ENCODE data around the gene TUBGCP6. TPM values are rescaled to one million over a fixed set of nuclear protein-coding genes. Genes with fewer than 3 reads are reported as not detected.
A peak's percentile ranks its signal among the peaks of the same experiment; 100 is the strongest.

Gene TUBGCP6
- total and polyA plus RNA-seq, 2 experiments from 2014 or later, result 32.6 to 46.1 TPM

- Histone ChIP-seq H3K9me3 (ENCODE audit: low read depth) (no peaks in the 10 kb centered on the region), H3K4me3 (no peak overlapping the region), H3K27me3 (peaks cover 79% of the 10 kb centered on the region), H3K36me3 (no peaks in the 10 kb centered on the region), H3K27ac (no peak overlapping the region), H3K4me1 (ENCODE audit: low read depth) (peaks cover 7% of the 10 kb centered on the region)
- TF ChIP-seq CTCF (IDR thresholded peaks at IDR 0.05; ENCODE audit: low read depth, low read length), result no peak
- peak in 1 of 2 donors; percentile 38 for DNase-seq (ENCODE audit: low read depth in 1 of 2, low spot score in 1 of 2)
These were observed 23.9 kb upstream of the TUBGCP6 start for GRCh38 chr22:50268655-50269113.

GRCh38 chr22:50267591-50268390 lies 23.0 kb upstream of the TUBGCP6 start:
- peaks cover 79% of the 10 kb centered on the region for H3K27me3 ChIP-seq
- no peaks in the 10 kb centered on the region for H3K9me3 ChIP-seq (ENCODE audit: low read depth)
- peaks cover 7% of the 10 kb centered on the region for H3K4me1 ChIP-seq (ENCODE audit: low read depth)
- H3K36me3 ChIP-seq, result no peaks in the 10 kb centered on the region
- TF ChIP-seq CTCF (IDR thresholded peaks at IDR 0.05; ENCODE audit: low read depth, low read length), result peak; percentile 25
- no peak overlapping the region for H3K27ac ChIP-seq
- H3K4me3 ChIP-seq, result no peak overlapping the region
- peak; percentile 67 to 70 for DNase-seq (ENCODE audit: low read depth in 1 of 2, low spot score in 1 of 2)

- peaks cover 71% of the 10 kb centered on the region for H3K27me3 ChIP-seq
- no peak overlapping the region for H3K27ac ChIP-seq
- H3K36me3 ChIP-seq, result no peaks in the 10 kb centered on the region
- DNase-seq (ENCODE audit: low read depth in 1 of 2, low spot score in 1 of 2), result no peak
- no peak for TF ChIP-seq CTCF (IDR thresholded peaks at IDR 0.05; ENCODE audit: low read depth, low read length)
- H3K9me3 ChIP-seq (ENCODE audit: low read depth), result no peaks in the 10 kb centered on the region
- no peak overlapping the region for H3K4me3 ChIP-seq
- peaks cover 7% of the 10 kb centered on the region for H3K4me1 ChIP-seq (ENCODE audit: low read depth)
These were observed 22.2 kb upstream of the TUBGCP6 start for GRCh38 chr22:50266994-50267393.

- no peak for TF ChIP-seq CTCF (IDR thresholded peaks at IDR 0.05; ENCODE audit: low read depth, low read length)
- Histone ChIP-seq H3K27me3 (peaks cover 52% of the 10 kb centered on the region), H3K27ac (no peak overlapping the region), H3K36me3 (no peaks in the 10 kb centered on the region), H3K4me3 (no peak overlapping the region), H3K9me3 (ENCODE audit: low read depth) (no peaks in the 10 kb centered on the region), H3K4me1 (ENCODE audit: low read depth) (no peaks in the 10 kb centered on the region)
- DNase-seq (ENCODE audit: low read depth in 1 of 2, low spot score in 1 of 2), result no peak
These were observed 20.3 kb upstream of the TUBGCP6 start for GRCh38 chr22:50264946-50265669.

- DNase-seq (ENCODE audit: low read depth in 1 of 2, low spot score in 1 of 2), result no peak
- no peaks in the 10 kb centered on the region for H3K4me1 ChIP-seq (ENCODE audit: low read depth)
- no peak overlapping the region for H3K4me3 ChIP-seq
- TF ChIP-seq CTCF (IDR thresholded peaks at IDR 0.05; ENCODE audit: low read depth, low read length), result no peak
- no peaks in the 10 kb centered on the region for H3K36me3 ChIP-seq
- H3K27me3 ChIP-seq, result peaks cover 44% of the 10 kb centered on the region
- H3K9me3 ChIP-seq (ENCODE audit: low read depth), result no peaks in the 10 kb centered on the region
- no peak overlapping the region for H3K27ac ChIP-seq
These were observed 19.4 kb upstream of the TUBGCP6 start for GRCh38 chr22:50264104-50264745.

Measured in cardiac muscle cell (in vitro differentiated cells and primary cell).